Measurements from ENCODE around the gene POU6F2.

- no peak for TF ChIP-seq JUN (CRISPR knock-in tag; IDR thresholded peaks at IDR 0.05)
- TF ChIP-seq, protein P1, sequence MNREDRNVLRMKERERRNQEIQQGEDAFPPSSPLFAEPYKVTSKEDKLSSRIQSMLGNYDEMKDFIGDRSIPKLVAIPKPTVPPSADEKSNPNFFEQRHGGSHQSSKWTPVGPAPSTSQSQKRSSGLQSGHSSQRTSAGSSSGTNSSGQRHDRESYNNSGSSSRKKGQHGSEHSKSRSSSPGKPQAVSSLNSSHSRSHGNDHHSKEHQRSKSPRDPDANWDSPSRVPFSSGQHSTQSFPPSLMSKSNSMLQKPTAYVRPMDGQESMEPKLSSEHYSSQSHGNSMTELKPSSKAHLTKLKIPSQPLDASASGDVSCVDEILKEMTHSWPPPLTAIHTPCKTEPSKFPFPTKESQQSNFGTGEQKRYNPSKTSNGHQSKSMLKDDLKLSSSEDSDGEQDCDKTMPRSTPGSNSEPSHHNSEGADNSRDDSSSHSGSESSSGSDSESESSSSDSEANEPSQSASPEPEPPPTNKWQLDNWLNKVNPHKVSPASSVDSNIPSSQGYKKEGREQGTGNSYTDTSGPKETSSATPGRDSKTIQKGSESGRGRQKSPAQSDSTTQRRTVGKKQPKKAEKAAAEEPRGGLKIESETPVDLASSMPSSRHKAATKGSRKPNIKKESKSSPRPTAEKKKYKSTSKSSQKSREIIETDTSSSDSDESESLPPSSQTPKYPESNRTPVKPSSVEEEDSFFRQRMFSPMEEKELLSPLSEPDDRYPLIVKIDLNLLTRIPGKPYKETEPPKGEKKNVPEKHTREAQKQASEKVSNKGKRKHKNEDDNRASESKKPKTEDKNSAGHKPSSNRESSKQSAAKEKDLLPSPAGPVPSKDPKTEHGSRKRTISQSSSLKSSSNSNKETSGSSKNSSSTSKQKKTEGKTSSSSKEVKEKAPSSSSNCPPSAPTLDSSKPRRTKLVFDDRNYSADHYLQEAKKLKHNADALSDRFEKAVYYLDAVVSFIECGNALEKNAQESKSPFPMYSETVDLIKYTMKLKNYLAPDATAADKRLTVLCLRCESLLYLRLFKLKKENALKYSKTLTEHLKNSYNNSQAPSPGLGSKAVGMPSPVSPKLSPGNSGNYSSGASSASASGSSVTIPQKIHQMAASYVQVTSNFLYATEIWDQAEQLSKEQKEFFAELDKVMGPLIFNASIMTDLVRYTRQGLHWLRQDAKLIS (CRISPR knock-in tag; IDR thresholded peaks at IDR 0.05; ENCODE audit: borderline replicate concordance): no peak
Observed at GRCh38 chr7:39301543-39301942, 323.8 kb downstream of the POU6F2 start.
